SK-N-SH treated with all-trans-retinoic acid at 6 μM for 48 hours (cell line): ENCODE results near the gene SRBD1.

Experiments
- ARNTL ChIP-seq: fragments of 450-650 bp; formaldehyde crosslinking; IDR thresholded peaks from 2 replicates; pipeline ENCODE4 v1.5.0; 2020; ENCODE audit warnings: low read depth, mild to moderate bottlenecking, moderate library complexity, borderline replicate concordance
- CSDC2 ChIP-seq: fragments of 250-450 bp; sonication (Bioruptor Pico); IDR thresholded peaks from 2 replicates; pipeline ENCODE4 v1.5.0; 2020; ENCODE audit warnings: mild to moderate bottlenecking, moderate library complexity
- ISL1 ChIP-seq: fragments of 250-450 bp; sonication (Bioruptor Pico); IDR thresholded peaks from 2 replicates; pipeline ENCODE4 v2.1.2; 2022; ENCODE audit warnings: mild to moderate bottlenecking, moderate library complexity
- RARB ChIP-seq: fragments of 250-450 bp; sonication (Bioruptor Pico); IDR thresholded peaks from 2 replicates; pipeline ENCODE4 v1.8.0; 2021; ENCODE audit warnings: mild to moderate bottlenecking, moderate library complexity
- ZFP30 ChIP-seq: fragments of 450-650 bp; formaldehyde crosslinking; IDR thresholded peaks from 2 replicates; pipeline ENCODE4 v1.5.0; 2022; ENCODE audit warnings: mild to moderate bottlenecking, moderate library complexity
- TF ChIP-seq, protein P1 (sequence below): fragments of 250-450 bp; sonication (Bioruptor Pico); IDR thresholded peaks from 2 replicates; pipeline ENCODE4 v1.5.1; 2020; ENCODE audit warnings: low read depth, mild to moderate bottlenecking, moderate library complexity
- TF ChIP-seq, protein P2 (sequence below): fragments of 250-450 bp; sonication (Bioruptor Pico); IDR thresholded peaks from 2 replicates; pipeline ENCODE4 v1.8.0; 2020; ENCODE audit warnings: mild to moderate bottlenecking, moderate library complexity, borderline replicate concordance

DNA sequence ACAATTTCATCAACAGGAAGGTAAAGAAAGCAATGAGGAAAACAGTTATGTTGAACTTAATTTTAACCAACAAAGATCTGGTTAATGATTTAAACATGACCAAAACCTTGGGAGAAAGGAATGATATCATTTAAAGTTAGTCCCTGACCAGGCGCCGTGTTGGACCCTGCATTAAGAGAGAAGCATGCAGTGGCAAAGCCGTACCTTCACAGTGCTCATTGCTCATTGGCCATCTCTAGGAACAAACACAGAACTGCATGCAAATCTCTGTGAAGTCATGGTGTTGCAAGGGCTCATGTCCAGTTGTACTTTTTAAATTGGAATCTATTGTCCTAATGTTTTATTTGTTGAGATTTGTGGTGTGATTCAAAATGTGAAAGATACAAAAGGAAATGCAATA is 12.0 kb upstream of the SRBD1 start:
- TF ChIP-seq ISL1 (CRISPR knock-in tag) (no peak), RARB (CRISPR knock-in tag) (no peak), ARNTL (no peak), ZFP30 (CRISPR knock-in tag) (no peak), CSDC2 (CRISPR knock-in tag) (no peak)
- TF ChIP-seq, protein P1, sequence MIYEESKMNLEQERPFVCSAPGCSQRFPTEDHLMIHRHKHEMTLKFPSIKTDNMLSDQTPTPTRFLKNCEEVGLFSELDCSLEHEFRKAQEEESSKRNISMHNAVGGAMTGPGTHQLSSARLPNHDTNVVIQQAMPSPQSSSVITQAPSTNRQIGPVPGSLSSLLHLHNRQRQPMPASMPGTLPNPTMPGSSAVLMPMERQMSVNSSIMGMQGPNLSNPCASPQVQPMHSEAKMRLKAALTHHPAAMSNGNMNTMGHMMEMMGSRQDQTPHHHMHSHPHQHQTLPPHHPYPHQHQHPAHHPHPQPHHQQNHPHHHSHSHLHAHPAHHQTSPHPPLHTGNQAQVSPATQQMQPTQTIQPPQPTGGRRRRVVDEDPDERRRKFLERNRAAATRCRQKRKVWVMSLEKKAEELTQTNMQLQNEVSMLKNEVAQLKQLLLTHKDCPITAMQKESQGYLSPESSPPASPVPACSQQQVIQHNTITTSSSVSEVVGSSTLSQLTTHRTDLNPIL (CRISPR knock-in tag), result no peak
- TF ChIP-seq, protein P2, sequence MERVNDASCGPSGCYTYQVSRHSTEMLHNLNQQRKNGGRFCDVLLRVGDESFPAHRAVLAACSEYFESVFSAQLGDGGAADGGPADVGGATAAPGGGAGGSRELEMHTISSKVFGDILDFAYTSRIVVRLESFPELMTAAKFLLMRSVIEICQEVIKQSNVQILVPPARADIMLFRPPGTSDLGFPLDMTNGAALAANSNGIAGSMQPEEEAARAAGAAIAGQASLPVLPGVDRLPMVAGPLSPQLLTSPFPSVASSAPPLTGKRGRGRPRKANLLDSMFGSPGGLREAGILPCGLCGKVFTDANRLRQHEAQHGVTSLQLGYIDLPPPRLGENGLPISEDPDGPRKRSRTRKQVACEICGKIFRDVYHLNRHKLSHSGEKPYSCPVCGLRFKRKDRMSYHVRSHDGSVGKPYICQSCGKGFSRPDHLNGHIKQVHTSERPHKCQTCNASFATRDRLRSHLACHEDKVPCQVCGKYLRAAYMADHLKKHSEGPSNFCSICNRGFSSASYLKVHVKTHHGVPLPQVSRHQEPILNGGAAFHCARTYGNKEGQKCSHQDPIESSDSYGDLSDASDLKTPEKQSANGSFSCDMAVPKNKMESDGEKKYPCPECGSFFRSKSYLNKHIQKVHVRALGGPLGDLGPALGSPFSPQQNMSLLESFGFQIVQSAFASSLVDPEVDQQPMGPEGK, result no peak
